Hepatocyte (in vitro differentiated cells): ENCODE results near the gene ZNF155. TPM values are rescaled to one million over a fixed set of nuclear protein-coding genes. Genes with fewer than 3 reads are reported as not detected.
"Not testable (repeated sequence)": the region's sequence is repeated elsewhere in the genome, so short reads cannot be mapped to it uniquely, and the experiment has no call there.

Experiments used
- DNase-seq: peaks from one replicate; pipeline ENCODE4 v3.0.0-alpha.2; 2016; ENCODE audit warnings: low spot score
- H2AFZ ChIP-seq: fragments of 200-600 bp; sonication (generic); 2 replicates; pipeline ENCODE4 v1.6.0; 2016; ENCODE audit warnings: antibody characterized with exemption, mild to moderate bottlenecking
- H3K27ac ChIP-seq: fragments of 200-600 bp; sonication (generic); 2 replicates; pipeline ENCODE4 v1.5.1; 2016; ENCODE audit warnings: mild to moderate bottlenecking
- H3K27me3 ChIP-seq: fragments of 200-600 bp; sonication (generic); 2 replicates; pipeline ENCODE4 v1.6.1; 2016
- H3K36me3 ChIP-seq: fragments of 200-600 bp; sonication (generic); replicated peaks from 2 replicates; pipeline ENCODE4 v1.5.1; 2016; ENCODE audit warnings: low read depth; ENCODE audit not compliant: insufficient read depth
- H3K4me1 ChIP-seq: fragments of 200-600 bp; sonication (generic); 2 replicates; pipeline ENCODE4 v1.5.1; 2016; ENCODE audit warnings: mild to moderate bottlenecking, moderate library complexity; ENCODE audit not compliant: insufficient read depth
- H3K4me2 ChIP-seq: fragments of 200-600 bp; sonication (generic); 2 replicates; pipeline ENCODE4 v1.6.0; 2016
- H3K4me3 ChIP-seq: fragments of 200-600 bp; sonication (generic); 2 replicates; pipeline ENCODE4 v1.5.1; 2016; ENCODE audit warnings: mild to moderate bottlenecking
- H3K79me2 ChIP-seq: fragments of 200-600 bp; sonication (generic); 2 replicates; pipeline ENCODE4 v1.6.0; 2017; ENCODE audit warnings: mild to moderate bottlenecking
- H3K9me2 ChIP-seq: fragments of 200-600 bp; sonication (generic); replicated peaks from 2 replicates; pipeline ENCODE4 v1.6.0; 2017; ENCODE audit warnings: mild to moderate bottlenecking; ENCODE audit not compliant: insufficient read depth
- H3K9me3 ChIP-seq: fragments of 200-600 bp; sonication (generic); 2 replicates; pipeline ENCODE4 v1.5.1; 2016; ENCODE audit warnings: low read depth, mild to moderate bottlenecking
- H4K20me1 ChIP-seq: fragments of 200-600 bp; sonication (generic); 2 replicates; pipeline ENCODE4 v1.6.0; 2016; ENCODE audit warnings: mild to moderate bottlenecking; ENCODE audit not compliant: insufficient read depth, poor library complexity, severe bottlenecking
- CTCF ChIP-seq: fragments of 200-600 bp; sonication (generic); IDR thresholded peaks from 2 replicates; pipeline ENCODE4 v1.5.1; 2016; ENCODE audit warnings: antibody characterized with exemption, mild to moderate bottlenecking; ENCODE audit not compliant: poor library complexity
- EZH2 ChIP-seq: fragments of 200-600 bp; sonication (generic); IDR thresholded peaks from 2 replicates; pipeline ENCODE4 v1.6.1; 2016; ENCODE audit warnings: antibody characterized with exemption, mild to moderate bottlenecking, borderline replicate concordance
- EZH2phosphoT487 ChIP-seq: fragments of 200-600 bp; sonication (generic); IDR thresholded peaks from one replicate; pipeline ENCODE4 v1.6.1; 2018; ENCODE audit warnings: antibody characterized with exemption, mild to moderate bottlenecking, low read depth, moderate library complexity; ENCODE audit not compliant: unreplicated experiment, severe bottlenecking
- WGBS: methylation state at CpG from one replicate; pipeline ENCODE4 v1.1.6; 2016; ENCODE audit warnings: low lambda C conversion rate; ENCODE audit errors: missing lambda C conversion rate; 5-methylcytosine and 5-hydroxymethylcytosine counted together
- polyA plus RNA-seq: library from polyadenylated mRNA; unstranded; fragments of >200 nt; fragmentation: Nextera tagmentation; extraction: Ambion mirVana; gene quantifications from 2 replicates; pipeline ENCODE4 v1.2.1, GENCODE V29; 2016
- total RNA-seq: library from RNA; depleted of rRNA; stranded (reverse); fragments of >200 nt; gene quantifications from 2 replicates; pipeline ENCODE4 v1.2.3, GENCODE V29; 2014

Gene ZNF155
- total and polyA plus RNA-seq, 2 experiments from 2014 or later = 3.2 to 7.2 TPM

GRCh38 chr19:43939557-43940260 lies 44.3 kb upstream of the ZNF155 start:
- no peaks in the 10 kb centered on the region for H3K36me3 ChIP-seq
- no peaks in the 10 kb centered on the region for H3K79me2 ChIP-seq
- no peak overlapping the region for H3K4me2 ChIP-seq
- H4K20me1 ChIP-seq = no peaks in the 10 kb centered on the region
- H2AFZ ChIP-seq = no peak overlapping the region
- no peaks in the 10 kb centered on the region for H3K4me1 ChIP-seq
- WGBS = 45% methylated on average over 3 of the region's 3 CpGs
- peaks cover 5% of the 10 kb centered on the region for H3K27me3 ChIP-seq
- H3K9me3 ChIP-seq = no peaks in the 10 kb centered on the region
- TF ChIP-seq CTCF (no peak), EZH2 (no peak), EZH2phosphoT487 (no peak)
- H3K27ac ChIP-seq = no peak overlapping the region
- H3K9me2 ChIP-seq = no peaks in the 10 kb centered on the region
- H3K4me3 ChIP-seq = no peak overlapping the region
- DNase-seq = no peak

GRCh38 chr19:43940719-43941118 lies 43.3 kb upstream of the ZNF155 start:
- no peak overlapping the region for H3K27ac ChIP-seq
- no peaks in the 10 kb centered on the region for H3K79me2 ChIP-seq
- H3K4me3 ChIP-seq = no peak overlapping the region
- no peaks in the 10 kb centered on the region for H3K4me1 ChIP-seq
- H3K36me3 ChIP-seq = no peaks in the 10 kb centered on the region
- no peaks in the 10 kb centered on the region for H3K9me2 ChIP-seq
- H3K4me2 ChIP-seq = no peak overlapping the region
- no peak overlapping the region for H2AFZ ChIP-seq
- DNase-seq = no peak
- H4K20me1 ChIP-seq = no peaks in the 10 kb centered on the region
- H3K9me3 ChIP-seq = no peaks in the 10 kb centered on the region
- H3K27me3 ChIP-seq = peaks cover 5% of the 10 kb centered on the region
- TF ChIP-seq CTCF (no peak), EZH2phosphoT487 (no peak), EZH2 (no peak)
- 80% methylated on average over 4 of the region's 4 CpGs for WGBS

GRCh38 chr19:43941209-43941608 lies 42.8 kb upstream of the ZNF155 start:
- DNase-seq = no peak
- no peak for TF ChIP-seq CTCF
- TF ChIP-seq EZH2phosphoT487 = no peak
- no peak for TF ChIP-seq EZH2
- Histone ChIP-seq H3K4me2 (no peak overlapping the region), H3K9me3 (no peaks in the 10 kb centered on the region), H3K36me3 (no peaks in the 10 kb centered on the region), H3K4me1 (no peaks in the 10 kb centered on the region), H3K4me3 (no peak overlapping the region), H4K20me1 (no peaks in the 10 kb centered on the region), H3K27me3 (peaks cover 5% of the 10 kb centered on the region), H3K79me2 (no peaks in the 10 kb centered on the region), H2AFZ (no peak overlapping the region), H3K9me2 (no peaks in the 10 kb centered on the region), H3K27ac (no peak overlapping the region)
- WGBS = 59% methylated on average over 5 of the region's 5 CpGs

GRCh38 chr19:43947412-43947811 lies 36.6 kb upstream of the ZNF155 start:
- H3K36me3 ChIP-seq, H4K20me1 ChIP-seq, H3K27me3 ChIP-seq, H3K4me3 ChIP-seq, H3K27ac ChIP-seq, H2AFZ ChIP-seq, H3K9me2 ChIP-seq, H3K79me2 ChIP-seq, H3K9me3 ChIP-seq, H3K4me1 ChIP-seq, H3K4me2 ChIP-seq, DNase-seq: not testable (repeated sequence)
- WGBS = 0% methylated on average over 1 of the region's 1 CpG

GRCh38 chr19:43949803-43950202 lies 34.2 kb upstream of the ZNF155 start:
- H4K20me1 ChIP-seq, H3K4me1 ChIP-seq, H3K27ac ChIP-seq, DNase-seq, H3K27me3 ChIP-seq, H3K4me2 ChIP-seq, H3K4me3 ChIP-seq, H3K79me2 ChIP-seq, H3K36me3 ChIP-seq, H3K9me2 ChIP-seq, H2AFZ ChIP-seq, H3K9me3 ChIP-seq: not testable (repeated sequence)
- WGBS = 76% methylated on average over 2 of the region's 2 CpGs
